GM19043 (cell line): ENCODE data around the gene DPY19L1.
"Not testable (repeated sequence)": the region's sequence is repeated elsewhere in the genome, so short reads cannot be mapped to it uniquely, and the experiment has no call there.

Experiments used
- ATAC-seq: cut with Tn5 transposase; IDR thresholded peaks from one replicate; pipeline ENCODE4 v1.9.1; 2021; ENCODE audit warnings: low read depth; ENCODE audit not compliant: unreplicated experiment

Gene DPY19L1

DNA sequence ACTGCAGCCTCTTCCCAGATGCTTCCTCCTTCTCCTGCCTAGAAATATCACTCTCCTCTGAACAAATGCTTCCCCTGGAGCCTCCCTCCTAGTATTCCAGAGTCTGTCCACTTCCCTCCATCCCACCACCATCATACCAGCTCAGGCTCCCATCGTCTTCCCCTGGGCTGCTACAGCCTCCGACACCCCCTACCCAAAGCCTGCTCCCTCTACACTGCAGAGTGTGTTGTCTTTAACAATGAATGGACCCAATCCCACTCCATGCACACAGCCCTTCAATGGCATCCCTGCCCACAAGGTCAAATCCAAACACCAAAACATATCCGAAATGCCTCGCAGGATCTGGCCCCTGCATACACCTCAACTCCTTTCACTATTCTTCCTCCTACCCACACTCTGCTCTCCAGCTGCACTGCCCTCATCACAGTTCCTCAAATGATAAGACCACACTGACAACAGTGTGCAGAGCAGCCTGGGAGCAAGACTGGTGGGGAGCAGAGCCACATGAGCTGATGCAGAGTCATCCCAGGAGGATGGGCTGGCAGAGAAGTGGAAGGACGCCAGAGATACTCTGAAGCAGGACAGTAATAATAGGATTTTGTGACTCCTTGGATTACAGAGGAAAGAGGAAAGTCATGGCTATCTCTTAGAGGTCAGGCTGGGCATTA, 40.7 kb downstream of the DPY19L1 start:
- peak; percentile 41 for ATAC-seq

GRCh38 chr7:34995757-34996156, 41.5 kb downstream of the DPY19L1 start:
- no peak for ATAC-seq

GRCh38 chr7:34991938-34992840, 45.1 kb downstream of the DPY19L1 start:
- ATAC-seq: peak; percentile 63

DNA sequence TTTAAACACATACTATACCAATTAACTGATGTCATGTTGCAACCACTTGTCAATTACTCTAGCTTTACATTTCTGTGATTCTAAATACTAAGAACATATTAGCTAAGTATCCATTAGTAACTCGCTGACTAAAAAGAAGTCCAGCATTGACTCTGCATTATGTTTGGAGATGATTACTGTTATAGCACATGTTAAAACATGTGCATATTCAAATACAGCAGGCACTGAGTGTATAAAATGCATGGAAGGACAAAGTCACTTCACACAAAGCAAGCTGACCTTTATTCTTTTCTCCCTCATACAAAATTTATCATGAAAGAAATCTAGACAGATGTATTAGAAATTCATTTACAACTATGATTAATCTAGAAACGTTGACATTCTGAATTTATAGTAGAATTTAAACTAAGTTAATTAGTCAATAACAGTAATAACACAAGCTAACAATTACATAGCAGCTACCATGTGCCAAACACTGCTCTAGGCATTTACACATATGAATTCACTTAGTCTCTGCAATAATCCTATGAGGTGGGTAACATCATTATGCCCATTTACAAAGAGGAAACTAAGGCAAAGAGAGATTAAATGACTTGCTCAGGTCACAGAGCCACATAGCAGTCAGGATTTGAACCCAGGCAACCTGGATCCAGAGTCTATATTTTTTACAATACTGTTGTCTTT, 48.7 kb downstream of the DPY19L1 start:
- not testable (repeated sequence) for ATAC-seq

DNA sequence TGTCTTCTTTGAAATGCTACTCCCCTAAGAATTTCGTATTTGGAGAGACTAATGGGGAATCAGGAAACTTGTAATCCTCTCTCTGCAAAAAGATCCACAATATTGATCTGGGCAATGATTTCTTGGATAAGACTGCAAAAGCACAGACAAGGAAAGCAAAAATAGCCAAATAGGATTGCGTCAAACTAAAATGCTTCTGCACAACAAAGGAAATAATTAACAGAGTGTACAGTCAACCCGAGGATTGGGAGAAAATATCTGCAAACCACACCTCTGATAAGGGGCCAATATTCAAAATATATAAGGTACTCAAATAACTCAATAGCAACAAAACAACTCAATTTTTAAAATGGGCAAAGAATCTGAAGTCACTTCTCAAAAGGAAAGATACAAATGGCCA, 52.1 kb downstream of the DPY19L1 start:
- ATAC-seq: not testable (repeated sequence)

DNA sequence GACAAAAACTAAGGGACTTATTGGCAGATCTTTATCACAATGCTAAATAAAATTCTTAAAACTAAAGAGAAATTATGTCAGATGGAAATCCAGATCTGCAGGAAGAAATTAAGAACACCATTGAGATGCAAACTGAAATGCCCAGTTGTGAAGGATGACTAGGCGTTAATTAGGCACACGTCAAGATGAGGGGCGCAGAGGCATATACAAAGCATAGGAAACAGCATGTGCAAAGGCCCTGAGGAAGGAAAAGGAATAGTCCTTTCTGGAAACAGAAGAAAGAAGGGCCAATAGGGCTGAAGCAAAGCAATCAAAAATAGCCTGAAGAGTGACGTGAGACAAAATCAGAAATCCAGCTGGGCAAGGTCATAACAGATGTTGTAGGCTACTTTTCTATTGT, 53.1 kb downstream of the DPY19L1 start:
- not testable (repeated sequence) for ATAC-seq

DNA sequence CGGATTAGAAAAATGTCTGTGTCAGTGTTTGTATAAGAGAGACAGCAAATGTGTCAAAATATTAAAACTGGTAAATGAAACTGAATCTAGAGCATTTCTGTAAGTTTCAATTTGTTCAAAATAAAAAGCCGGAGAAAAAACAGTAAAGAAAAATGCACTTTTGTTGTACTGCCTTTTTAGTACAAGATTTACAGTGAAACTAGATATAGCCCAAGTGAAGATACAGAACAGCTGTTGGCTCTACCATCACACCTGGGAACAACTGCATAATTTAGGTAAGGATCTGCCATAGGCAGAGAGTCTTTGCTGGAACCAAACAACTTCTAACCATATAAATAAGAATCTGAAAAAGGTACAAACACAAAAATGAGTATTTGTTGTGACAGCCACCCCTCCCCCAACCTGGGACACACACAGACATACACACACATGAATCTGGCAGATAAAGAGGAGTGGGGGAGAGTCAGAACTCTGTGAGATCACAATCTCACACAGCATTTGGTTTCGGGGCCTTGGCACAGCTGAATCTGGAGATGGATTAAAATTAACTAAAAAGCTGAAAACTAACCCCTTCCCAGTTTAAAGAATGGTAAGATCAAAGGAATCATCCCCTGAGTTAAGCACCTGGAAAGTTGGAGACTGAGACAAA, 54.8 kb downstream of the DPY19L1 start:
- no peak for ATAC-seq

- not testable (repeated sequence) for ATAC-seq
Measured at GRCh38 chr7:34979124-34979523, 58.2 kb downstream of the DPY19L1 start.

DNA sequence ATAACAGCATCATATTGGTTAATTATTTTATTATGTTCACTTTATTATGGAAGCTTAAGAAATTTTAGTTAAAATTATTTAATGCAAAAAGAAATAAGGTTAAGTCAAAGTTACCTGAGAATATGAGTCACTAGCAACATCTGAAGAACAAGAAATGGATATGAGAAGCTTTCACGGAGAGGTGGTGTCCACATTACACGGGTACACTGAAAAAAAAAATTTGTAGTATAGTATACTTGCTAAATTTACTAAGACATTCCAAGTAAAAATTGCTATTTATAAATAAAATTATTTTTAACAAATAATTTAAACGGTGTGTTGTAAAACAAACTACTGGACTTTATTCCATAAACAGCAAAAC, 63.9 kb downstream of the DPY19L1 start:
- no peak for ATAC-seq

GRCh38 chr7:34972739-34973399, 64.4 kb downstream of the DPY19L1 start:
- peak; percentile 94 for ATAC-seq

DNA sequence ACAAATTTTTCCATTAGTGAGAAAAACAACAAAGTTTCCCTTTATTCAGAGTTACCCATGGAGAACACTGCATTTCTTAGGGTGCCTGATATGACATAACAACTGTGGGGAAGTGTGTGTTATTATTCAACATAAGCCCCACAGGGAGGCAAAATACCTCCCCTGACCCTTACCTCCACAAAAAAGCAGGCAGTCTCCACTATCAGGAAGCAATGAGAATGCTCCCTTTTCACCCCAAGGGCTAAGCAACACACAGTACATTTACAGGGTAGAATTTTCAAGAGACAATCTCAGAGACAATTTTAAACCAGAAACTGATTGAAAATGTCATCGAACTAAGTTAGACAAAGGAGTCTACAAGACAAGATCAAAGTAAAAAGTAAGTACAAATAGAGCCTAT, 69.5 kb downstream of the DPY19L1 start:
- not testable (repeated sequence) for ATAC-seq

GRCh38 chr7:34966504-34966903, 70.8 kb downstream of the DPY19L1 start:
- not testable (repeated sequence) for ATAC-seq

DNA sequence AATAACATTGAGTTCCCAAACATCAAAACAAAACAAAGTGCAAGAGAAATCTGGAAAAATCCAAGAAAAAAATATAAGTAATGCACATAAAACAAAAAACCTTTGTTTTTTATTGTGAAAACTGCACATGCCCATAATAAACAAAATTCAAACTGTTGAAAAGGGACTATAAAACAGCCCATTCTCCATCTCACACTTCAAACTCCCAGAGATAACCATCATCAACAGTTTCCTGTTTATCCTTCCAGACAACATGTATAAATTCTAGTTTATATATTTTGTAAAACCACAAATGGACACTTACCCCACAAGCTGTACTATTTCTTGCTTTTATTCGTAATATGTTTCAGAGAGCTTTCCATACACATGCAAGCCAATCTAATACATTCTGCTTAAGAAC, 79.3 kb downstream of the DPY19L1 start:
- ATAC-seq: no peak

- no peak for ATAC-seq
Measured at GRCh38 chr7:34952822-34953221, 84.5 kb downstream of the DPY19L1 start.

DNA sequence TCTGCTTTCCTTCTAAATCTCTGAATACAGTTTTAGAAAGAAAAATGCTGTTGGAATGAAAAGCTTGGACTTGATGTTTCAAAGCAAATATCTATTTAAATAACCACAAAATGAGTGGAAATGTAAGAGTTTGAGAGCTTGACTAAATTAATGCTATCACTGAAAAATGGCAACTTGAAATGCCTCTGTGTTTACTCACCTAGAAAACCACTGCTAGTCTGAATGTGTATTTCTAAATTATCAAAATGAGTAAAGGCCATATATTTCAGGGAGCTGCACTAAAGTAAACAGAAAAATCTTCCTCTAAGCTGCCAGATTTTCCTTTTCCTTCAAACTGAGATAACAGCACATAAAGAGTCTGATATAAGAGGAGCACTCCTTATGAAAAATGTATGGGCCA, 87.9 kb downstream of the DPY19L1 start:
- ATAC-seq: no peak

DNA sequence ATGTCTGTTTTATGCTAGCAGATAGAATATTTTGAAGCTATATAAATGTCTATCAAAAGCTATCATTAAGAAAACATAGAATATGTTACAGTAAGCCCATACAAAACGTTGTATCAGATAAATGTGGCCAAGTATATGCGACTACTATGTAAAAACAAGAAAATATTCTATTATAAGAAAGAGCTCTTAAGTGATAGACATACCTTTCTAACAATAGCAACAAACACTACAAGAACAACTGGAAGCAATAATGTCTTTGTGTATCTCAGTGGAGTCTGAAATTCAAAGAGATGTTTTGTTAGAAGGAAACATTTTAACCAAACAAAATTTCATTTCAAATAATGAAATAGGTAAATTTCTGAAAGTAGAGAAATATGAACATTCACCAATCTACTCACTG, 89.9 kb downstream of the DPY19L1 start:
- not testable (repeated sequence) for ATAC-seq

DNA sequence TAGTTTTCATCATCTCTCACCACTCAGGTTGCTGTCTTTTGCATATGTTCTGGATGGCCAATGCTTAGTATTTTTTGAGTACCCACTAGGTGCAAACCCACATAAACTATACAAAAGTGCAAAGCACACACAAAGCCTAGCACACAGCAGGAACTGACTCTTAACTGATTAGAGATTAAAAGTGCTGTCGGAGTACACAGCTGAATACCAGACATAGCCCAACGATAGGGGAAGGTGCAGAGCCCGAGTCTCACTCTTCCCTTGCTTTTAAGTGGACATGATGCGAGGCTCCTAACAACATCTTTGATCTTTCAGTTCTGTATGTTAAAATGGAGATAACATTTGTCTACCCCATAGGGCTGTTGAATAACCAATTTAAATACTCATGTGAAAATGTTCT, 90.8 kb downstream of the DPY19L1 start:
- no peak for ATAC-seq

GRCh38 chr7:34945894-34946477, 91.3 kb downstream of the DPY19L1 start:
- not testable (repeated sequence) for ATAC-seq

DNA sequence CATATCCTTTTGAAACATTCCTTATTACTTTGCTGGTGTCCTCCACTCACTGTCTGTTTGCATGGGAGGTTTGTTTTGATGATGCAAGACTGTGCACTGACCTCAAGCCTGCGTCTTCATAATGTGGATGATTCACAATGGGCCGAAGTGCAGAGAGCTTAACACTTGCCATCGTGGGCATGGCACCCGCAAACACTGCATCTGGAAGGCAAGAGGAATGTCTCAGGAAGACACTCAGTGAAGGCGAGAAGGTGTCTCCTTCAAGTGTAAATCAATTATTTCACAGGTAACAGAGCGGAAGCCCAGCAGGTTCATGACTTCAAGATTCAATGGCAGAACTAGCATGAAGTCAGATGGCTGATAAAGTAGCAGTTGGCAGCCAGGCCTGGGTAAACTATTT, 98.1 kb downstream of the DPY19L1 start:
- no peak for ATAC-seq

GRCh38 chr7:34935735-34936165, 101.5 kb downstream of the DPY19L1 start:
- not testable (repeated sequence) for ATAC-seq
